ENCODE results near the gene GCAT. TPM values are rescaled to one million over a fixed set of nuclear protein-coding genes. Genes with fewer than 3 reads are reported as not detected.

Gene GCAT
- total RNA-seq, 2 donors from 2014 or later: 3.9 to 42.5 TPM

- H3K27ac ChIP-seq: no peak overlapping the region
- ATAC-seq (ENCODE audit: insufficient number of reproducible peaks, low FRiP score, low read depth) (no peak), DNase-seq (ENCODE audit: low spot score) (no peak)
- no peak overlapping the region for H3K4me3 ChIP-seq
- no peaks in the 10 kb centered on the region for H3K36me3 ChIP-seq
- H3K27me3 ChIP-seq (replicated peaks; ENCODE audit: insufficient read depth): no peaks in the 10 kb centered on the region
- H3K4me1 ChIP-seq (ENCODE audit: control insufficient read depth in 1 of 2, low read depth in 2 of 2): peaks cover 7 to 18% of the 10 kb centered on the region in 2 donors
- no peak for TF ChIP-seq CTCF (IDR thresholded peaks at IDR 0.05)
- H3K9me3 ChIP-seq: no peaks in the 10 kb centered on the region
Observed at GRCh38 chr22:37812869-37813678, 5.3 kb downstream of the GCAT start.

- TF ChIP-seq CTCF (IDR thresholded peaks at IDR 0.05): no peak
- DNase-seq (ENCODE audit: low spot score): no peak
- no peak for ATAC-seq (ENCODE audit: insufficient number of reproducible peaks, low FRiP score, low read depth)
- Histone ChIP-seq H3K27ac (no peak overlapping the region), H3K9me3 (no peaks in the 10 kb centered on the region), H3K27me3 (replicated peaks; ENCODE audit: insufficient read depth) (no peaks in the 10 kb centered on the region), H3K4me3 (no peak overlapping the region), H3K4me1 (ENCODE audit: control insufficient read depth in 1 of 2, low read depth in 2 of 2) (peaks cover 13 to 18% of the 10 kb centered on the region in 2 donors), H3K36me3 (no peaks in the 10 kb centered on the region)
Observed at GRCh38 chr22:37815593-37815992, 7.9 kb downstream of the GCAT start.

- no peak for ATAC-seq (ENCODE audit: insufficient number of reproducible peaks, low FRiP score, low read depth)
- Histone ChIP-seq H3K4me1 (ENCODE audit: control insufficient read depth in 1 of 2, low read depth in 2 of 2) (peaks cover 13 to 18% of the 10 kb centered on the region in 2 donors), H3K4me3 (no peak overlapping the region), H3K9me3 (no peaks in the 10 kb centered on the region), H3K27ac (no peak overlapping the region), H3K27me3 (replicated peaks; ENCODE audit: insufficient read depth) (no peaks in the 10 kb centered on the region), H3K36me3 (no peaks in the 10 kb centered on the region)
- no peak for TF ChIP-seq CTCF (IDR thresholded peaks at IDR 0.05)
- DNase-seq (ENCODE audit: low spot score): no peak
Observed at GRCh38 chr22:37816543-37817180, 8.9 kb downstream of the GCAT start.

- ATAC-seq (ENCODE audit: insufficient number of reproducible peaks, low FRiP score, low read depth) (peak; percentile 52), DNase-seq (ENCODE audit: low spot score) (no peak)
- Histone ChIP-seq H3K27me3 (replicated peaks; ENCODE audit: insufficient read depth) (no peaks in the 10 kb centered on the region), H3K9me3 (no peaks in the 10 kb centered on the region), H3K4me3 (peak overlapping the region; percentile 67), H3K4me1 (ENCODE audit: control insufficient read depth in 1 of 2, low read depth in 2 of 2) (peaks cover 13 to 18% of the 10 kb centered on the region in 2 donors), H3K27ac (no peak overlapping the region), H3K36me3 (no peaks in the 10 kb centered on the region)
- peak; percentile 95 for TF ChIP-seq CTCF (IDR thresholded peaks at IDR 0.05)
Observed at GRCh38 chr22:37817705-37818408, 10.1 kb downstream of the GCAT start.

Measured in thoracic aorta (tissue), 2 donors.